GM19099 (cell line): ENCODE results near the gene H6PD.

ENCODE experiments used
- POLR2A ChIP-seq: IDR thresholded peaks from 3 replicates; pipeline ENCODE4 v1.6.1; 2011; ENCODE audit warnings: low read depth; ENCODE audit not compliant: insufficient read length; ENCODE audit errors: extremely low read depth

Gene H6PD

GRCh38 chr1:9224664-9225410, 9.7 kb upstream of the H6PD start:
- no peak for TF ChIP-seq POLR2A

- TF ChIP-seq POLR2A = no peak
These were observed 9.2 kb upstream of the H6PD start for GRCh38 chr1:9225411-9225785.

- TF ChIP-seq POLR2A = no peak
These were observed 6.0 kb upstream of the H6PD start for GRCh38 chr1:9228609-9229008.

GRCh38 chr1:9229549-9229948, 5.0 kb upstream of the H6PD start:
- TF ChIP-seq POLR2A = no peak

GRCh38 chr1:9230869-9231533, 3.6 kb upstream of the H6PD start:
- no peak for TF ChIP-seq POLR2A

- TF ChIP-seq POLR2A = no peak
These were observed 2.8 kb upstream of the H6PD start for GRCh38 chr1:9231648-9232332.

GRCh38 chr1:9233241-9233941, 1.2 kb upstream of the H6PD start:
- TF ChIP-seq POLR2A = no peak

GRCh38 chr1:9233942-9234222, 692 bp upstream of the H6PD start:
- TF ChIP-seq POLR2A = no peak

GRCh38 chr1:9235096-9235459, 504 bp downstream of the H6PD start:
- no peak for TF ChIP-seq POLR2A

GRCh38 chr1:9235560-9235959, 986 bp downstream of the H6PD start:
- no peak for TF ChIP-seq POLR2A

- TF ChIP-seq POLR2A = no peak
These were observed 3.6 kb downstream of the H6PD start for GRCh38 chr1:9238134-9238533.

- TF ChIP-seq POLR2A = no peak
These were observed 4.0 kb downstream of the H6PD start for GRCh38 chr1:9238550-9238949.

GRCh38 chr1:9239622-9240401, 5.2 kb downstream of the H6PD start:
- TF ChIP-seq POLR2A = peak; percentile 34

- no peak for TF ChIP-seq POLR2A
These were observed 6.6 kb downstream of the H6PD start for GRCh38 chr1:9240914-9241820.
